ENCODE results near the gene HBE1.
"Not testable (repeated sequence)": the region's sequence is repeated elsewhere in the genome, so short reads cannot be mapped to it uniquely, and the experiment has no call there.

Gene HBE1

GRCh38 chr11:5252192-5252918 is 17.4 kb downstream of the HBE1 start:
- no peak for DNase-seq

- no peak for DNase-seq
These were observed 18.0 kb downstream of the HBE1 start for GRCh38 chr11:5251746-5252145.

- DNase-seq = no peak
These were observed 19.1 kb downstream of the HBE1 start for GRCh38 chr11:5250543-5251204.

- DNase-seq = not testable (repeated sequence)
These were observed 19.8 kb downstream of the HBE1 start, which contains the start of gene HBG1 for GRCh38 chr11:5249807-5250396. Gene HBG1 (minus strand): TSS chr11:5249857. CDS start chr11:5249804, 53 bp downstream.

GRCh38 chr11:5248498-5248897 is 21.2 kb downstream of the HBE1 start:
- not testable (repeated sequence) for DNase-seq

GRCh38 chr11:5247472-5248192 is 22.1 kb downstream of the HBE1 start:
- DNase-seq = no peak

- DNase-seq = no peak
These were observed 22.8 kb downstream of the HBE1 start for GRCh38 chr11:5246772-5247471.

- DNase-seq = no peak
These were observed 24.6 kb downstream of the HBE1 start for GRCh38 chr11:5245155-5245554.

- DNase-seq = no peak
These were observed 25.9 kb downstream of the HBE1 start for GRCh38 chr11:5243816-5244180.

GRCh38 chr11:5242933-5243815 is 26.6 kb downstream of the HBE1 start:
- DNase-seq = no peak

- no peak for DNase-seq
These were observed 27.5 kb downstream of the HBE1 start for GRCh38 chr11:5242208-5242607.

GRCh38 chr11:5241458-5241857 is 28.3 kb downstream of the HBE1 start:
- no peak for DNase-seq

- no peak for DNase-seq
These were observed 29.3 kb downstream of the HBE1 start for GRCh38 chr11:5240458-5240857.

- no peak for DNase-seq
These were observed 29.7 kb downstream of the HBE1 start for GRCh38 chr11:5240056-5240455.

- no peak for DNase-seq
These were observed 30.7 kb downstream of the HBE1 start for GRCh38 chr11:5239046-5239445.

GRCh38 chr11:5238486-5238885 is 31.3 kb downstream of the HBE1 start:
- DNase-seq = no peak

GRCh38 chr11:5237420-5237819 is 32.3 kb downstream of the HBE1 start:
- DNase-seq = no peak

GRCh38 chr11:5235364-5236095 is 34.2 kb downstream of the HBE1 start:
- DNase-seq = no peak

GRCh38 chr11:5234381-5234834 is 35.3 kb downstream of the HBE1 start, which contains the start of gene HBD:
Gene HBD (minus strand): TSS chr11:5234483. CDS start chr11:5234433, 50 bp downstream.
- DNase-seq = no peak

GRCh38 chr11:5233307-5233706 is 36.4 kb downstream of the HBE1 start:
- DNase-seq = no peak

GRCh38 chr11:5232821-5233220 is 36.9 kb downstream of the HBE1 start:
- no peak for DNase-seq
